G401 (cell line): ENCODE measurements around the gene FOLH1. TPM values are rescaled to one million over a fixed set of nuclear protein-coding genes. Genes with fewer than 3 reads are reported as not detected.
"Not testable (repeated sequence)": the region's sequence is repeated elsewhere in the genome, so short reads cannot be mapped to it uniquely, and the experiment has no call there.

ENCODE experiments used
- DNase-seq: peaks from one replicate; pipeline ENCODE4 v3.0.0-alpha.2; 2015; ENCODE audit warnings: low spot score
- in situ Hi-C: cut with HindIII; loops from 2 replicates; pipeline ENCODE4 v1.10.0; 2016; ENCODE audit warnings: low sequenced_read_pairs, mixed read lengths
- total RNA-seq: library from RNA; depleted of rRNA; stranded (reverse); fragments of >200 nt; shearing (Covaris generic); gene quantifications from 2 replicates; pipeline ENCODE4 v1.2.3, GENCODE V29; 2014; rRNA removed

The FOLH1 gene
- not detected in 2 replicates for total RNA-seq

DNA sequence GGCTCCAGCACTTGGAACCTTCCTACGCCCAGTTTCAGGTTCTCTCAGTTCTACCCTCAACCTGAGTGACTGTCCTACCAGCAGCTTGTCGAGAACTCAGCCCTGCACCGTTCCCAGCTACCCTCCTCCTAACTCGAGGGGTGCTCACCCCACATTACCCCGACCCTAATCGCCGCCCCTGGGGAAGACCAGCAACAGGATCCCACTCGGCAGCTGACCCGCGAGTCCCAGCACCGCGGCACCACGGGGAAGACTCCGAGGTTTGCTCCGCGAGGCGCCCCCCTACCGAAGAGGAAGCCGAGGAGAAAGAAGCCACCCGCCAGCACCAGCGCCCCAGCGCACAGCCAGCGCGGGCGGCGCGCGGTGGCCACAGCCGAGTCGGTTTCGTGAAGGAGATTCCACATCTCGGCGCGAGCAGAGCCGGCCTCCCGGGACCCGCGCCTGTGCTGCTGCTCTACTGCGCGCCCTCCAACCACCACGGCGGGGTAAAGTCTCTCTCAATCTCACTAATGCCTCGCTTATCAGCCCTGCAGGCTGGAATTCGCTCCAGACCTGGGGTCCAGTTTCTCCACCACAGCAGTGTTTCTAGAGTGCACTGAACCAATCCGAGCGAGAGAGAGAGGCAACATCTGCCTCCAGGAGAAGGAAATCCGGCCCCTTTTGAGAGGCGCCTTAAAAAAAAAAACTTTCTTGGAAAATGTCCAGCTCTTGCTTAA, at the start of gene FOLH1:
Gene FOLH1, minus strand, starts transcription at position 597 of the 716 bp plus-strand sequence. Its CDS starts 193 bp downstream, at position 404.
- DNase-seq, result no peak
- in situ Hi-C loops, result no loop called here

- in situ Hi-C loops, result not testable (repeated sequence)
Measured at GRCh38 chr11:49255148-49255547, 46.7 kb upstream of the FOLH1 start.

GRCh38 chr11:49251212-49251611, 42.8 kb upstream of the FOLH1 start:
- DNase-seq, in situ Hi-C loops: not testable (repeated sequence)

More at GRCh38 chr11:49255148-49255547, 46.7 kb upstream of the FOLH1 start:
- not testable (repeated sequence) for DNase-seq

GRCh38 chr11:49250398-49251115, 42.2 kb upstream of the FOLH1 start:
- in situ Hi-C loops, DNase-seq: not testable (repeated sequence)

- in situ Hi-C loops, result not testable (repeated sequence)
Measured at GRCh38 chr11:49249363-49249762, 41.0 kb upstream of the FOLH1 start.

DNA sequence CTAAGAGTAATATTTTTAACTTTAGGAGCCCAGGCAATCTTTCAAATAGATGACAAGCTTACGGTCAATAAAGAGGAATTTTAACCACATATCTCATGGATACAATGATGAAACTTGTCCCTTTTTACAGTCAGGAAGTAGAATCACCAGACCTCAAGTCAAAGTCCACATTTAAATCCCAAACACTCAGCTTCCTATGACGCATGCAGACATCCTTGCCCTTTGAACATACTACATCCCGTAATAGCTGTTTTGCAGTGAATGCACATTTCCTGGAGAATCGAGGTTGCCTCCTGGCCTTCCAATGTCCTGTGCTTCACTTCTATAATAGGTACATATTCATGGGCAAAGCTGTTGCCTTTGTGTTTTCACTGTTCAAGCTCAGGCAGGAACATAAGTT, 25.3 kb upstream of the FOLH1 start:
- DNase-seq, in situ Hi-C loops: not testable (repeated sequence)

More at GRCh38 chr11:49249363-49249762, 41.0 kb upstream of the FOLH1 start:
- DNase-seq, result not testable (repeated sequence)

DNA sequence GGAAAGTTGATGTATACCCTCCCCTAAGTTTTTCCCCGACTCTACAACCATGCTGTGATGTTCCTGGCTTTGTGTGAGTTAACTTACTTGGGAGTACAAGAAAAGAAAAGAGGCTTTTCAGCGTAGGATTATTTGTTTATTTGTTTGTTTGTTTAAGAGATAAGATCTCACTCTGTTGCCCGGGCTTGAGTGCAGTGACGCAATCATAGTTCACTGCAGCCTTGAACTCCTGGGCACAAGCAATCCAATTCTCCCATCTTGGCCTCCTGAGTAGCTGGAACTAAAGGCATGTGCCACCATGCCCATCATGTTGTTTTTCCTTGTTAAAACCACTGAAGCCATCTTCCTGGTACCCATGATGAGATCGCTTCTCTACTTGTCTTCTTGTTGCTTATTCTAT, 24.6 kb upstream of the FOLH1 start:
- in situ Hi-C loops, DNase-seq: not testable (repeated sequence)

DNA sequence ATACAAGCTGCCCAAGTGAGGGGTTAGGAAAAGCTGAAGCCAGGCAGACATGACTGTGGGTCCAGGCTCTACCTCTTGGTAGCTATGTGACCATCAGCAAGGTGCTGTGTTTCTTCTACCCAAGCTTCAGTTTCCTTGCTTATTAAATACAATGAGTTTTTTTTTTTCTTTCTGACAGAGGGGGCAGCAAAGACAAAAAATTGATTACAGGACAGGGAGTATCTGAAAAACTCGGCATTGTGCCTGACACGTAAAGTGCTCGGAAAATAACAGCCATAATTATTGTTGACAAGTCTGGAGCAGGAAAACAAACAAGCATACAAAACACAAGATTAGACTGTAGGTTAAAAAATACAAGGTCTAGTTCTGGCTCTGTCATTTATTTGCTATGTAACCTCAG, 23.3 kb upstream of the FOLH1 start:
- in situ Hi-C loops, DNase-seq: not testable (repeated sequence)

DNA sequence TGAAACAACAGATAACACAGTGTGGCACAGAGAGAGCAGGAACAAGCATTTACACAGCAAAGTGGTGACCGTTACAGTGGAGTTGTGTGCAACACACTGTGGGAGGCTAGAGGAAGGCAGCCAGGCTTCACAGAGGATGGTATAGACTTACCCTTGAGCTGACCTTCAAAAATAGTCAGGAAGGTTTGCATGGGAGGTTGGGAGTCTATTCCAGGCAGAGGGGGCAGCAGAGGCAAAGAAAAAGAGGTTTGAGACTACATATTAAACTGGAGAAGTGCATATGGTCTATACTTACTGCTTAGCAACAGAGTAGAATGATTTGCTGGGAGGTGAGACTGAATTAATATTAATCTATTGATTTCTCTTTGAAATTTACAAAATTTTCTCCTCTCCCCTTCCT, 22.1 kb upstream of the FOLH1 start:
- in situ Hi-C loops, DNase-seq: not testable (repeated sequence)

DNA sequence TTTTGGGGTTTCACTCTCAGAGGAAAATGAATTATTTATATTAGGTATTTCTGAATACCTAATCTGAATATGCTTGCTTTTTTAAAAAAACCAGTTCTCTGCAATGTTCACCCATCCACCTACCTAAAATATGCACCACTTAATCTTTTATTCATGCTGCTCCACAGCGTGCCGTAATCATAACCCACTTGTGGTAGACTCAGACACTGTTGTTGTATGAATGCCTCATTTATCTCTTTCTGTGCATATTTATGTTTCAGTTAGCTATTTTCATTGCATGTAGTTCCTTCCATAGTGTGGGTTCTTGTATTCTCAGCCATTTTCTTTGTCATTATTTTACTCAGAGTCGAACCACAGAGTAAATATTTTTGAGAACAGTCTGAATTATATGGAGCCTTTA, 21.6 kb upstream of the FOLH1 start:
- in situ Hi-C loops, result not testable (repeated sequence)

GRCh38 chr11:49229136-49229535, 20.7 kb upstream of the FOLH1 start:
- in situ Hi-C loops, DNase-seq: not testable (repeated sequence)

More for the DNA sequence above, 21.6 kb upstream of the FOLH1 start:
- not testable (repeated sequence) for DNase-seq

DNA sequence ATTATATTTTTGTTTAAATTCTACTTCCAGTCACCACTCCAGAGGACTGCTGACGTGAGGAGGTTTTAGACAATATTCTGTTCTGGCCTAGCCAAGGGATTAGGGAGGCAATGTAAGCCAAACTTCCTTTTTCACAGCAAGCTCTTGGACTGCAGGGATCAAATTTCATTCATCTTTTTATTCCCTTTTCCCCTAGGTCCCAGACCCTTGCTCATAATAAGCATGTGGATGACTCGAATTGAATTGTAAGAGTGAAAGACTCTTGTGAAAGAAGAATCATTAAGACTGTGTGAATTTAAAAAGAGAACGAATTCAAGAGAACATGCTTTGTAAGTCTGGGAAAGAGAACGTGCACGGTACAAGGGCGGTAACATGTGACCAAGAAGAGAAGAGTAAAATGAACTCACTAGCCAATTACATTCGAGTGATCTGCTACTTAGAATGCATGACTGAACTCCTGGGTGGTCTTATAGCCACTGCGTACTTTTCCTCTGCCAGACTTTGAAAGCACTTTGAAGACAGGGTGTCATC, 16.9 kb upstream of the FOLH1 start:
- in situ Hi-C loops, DNase-seq: not testable (repeated sequence)

DNA sequence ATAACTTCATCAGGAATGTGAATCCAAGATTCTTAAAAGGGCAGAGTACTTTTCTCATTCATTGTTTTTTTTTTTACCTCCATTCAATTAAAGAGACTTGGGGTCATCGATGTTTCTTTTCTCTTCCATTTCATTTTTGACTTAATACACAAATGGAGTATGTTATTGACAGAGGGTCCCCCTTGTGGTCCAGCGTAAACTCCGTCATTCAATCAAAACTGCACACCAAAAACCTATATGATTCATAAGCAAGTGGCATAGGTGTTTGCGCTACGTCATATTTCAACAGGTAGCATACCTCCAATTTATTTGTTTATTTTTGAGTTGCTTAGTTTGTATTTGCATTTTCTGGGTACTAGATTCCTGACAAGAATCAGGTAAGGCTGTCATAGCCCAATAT, 12.7 kb upstream of the FOLH1 start:
- no peak for DNase-seq
- in situ Hi-C loops, result no loop called here

DNA sequence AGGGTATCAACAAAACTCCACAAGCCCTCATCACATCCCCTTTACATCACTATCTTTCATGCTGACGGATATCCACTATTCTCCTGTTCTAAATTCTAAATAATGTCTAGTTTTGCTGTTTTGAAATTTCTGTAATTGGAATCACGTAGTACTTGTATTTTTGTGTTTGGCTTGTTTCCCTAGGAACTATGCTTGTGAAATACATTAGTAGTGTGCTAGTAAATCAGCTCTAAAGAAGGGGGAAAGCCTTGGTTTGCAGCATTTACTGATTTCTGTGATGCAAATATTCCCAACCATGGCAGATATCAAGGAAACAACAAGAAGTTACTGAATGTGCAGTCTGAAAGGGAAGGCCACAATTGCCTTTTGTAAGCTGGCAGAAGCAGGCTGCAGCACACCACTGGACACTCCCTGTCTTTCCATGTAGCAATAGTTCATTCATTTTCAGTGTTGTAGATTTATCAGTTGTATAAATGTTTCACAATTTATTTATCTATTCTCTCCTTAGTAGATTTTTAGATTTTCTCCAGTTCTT, 4.7 kb upstream of the FOLH1 start:
- in situ Hi-C loops, result no loop called here
- no peak for DNase-seq

DNA sequence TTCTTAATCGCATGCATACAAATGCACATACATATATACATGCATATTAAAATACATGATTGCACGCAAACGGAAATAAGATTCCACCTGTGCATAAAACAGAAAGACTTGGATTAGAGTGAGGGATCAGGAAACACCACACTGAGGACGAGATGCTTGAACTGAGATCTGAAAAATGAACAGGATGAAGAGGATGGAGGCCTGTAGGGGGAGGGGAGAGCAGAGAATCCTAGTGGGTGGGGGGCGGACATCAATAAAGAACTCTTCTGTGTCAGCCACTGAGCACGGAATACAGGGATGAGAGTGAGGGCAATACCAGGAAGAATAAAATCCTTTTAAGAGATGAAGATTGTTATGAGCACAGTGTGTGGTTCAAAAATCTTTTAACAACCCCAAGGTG, 1.4 kb downstream of the FOLH1 start:
- in situ Hi-C loops, DNase-seq: not testable (repeated sequence)

DNA sequence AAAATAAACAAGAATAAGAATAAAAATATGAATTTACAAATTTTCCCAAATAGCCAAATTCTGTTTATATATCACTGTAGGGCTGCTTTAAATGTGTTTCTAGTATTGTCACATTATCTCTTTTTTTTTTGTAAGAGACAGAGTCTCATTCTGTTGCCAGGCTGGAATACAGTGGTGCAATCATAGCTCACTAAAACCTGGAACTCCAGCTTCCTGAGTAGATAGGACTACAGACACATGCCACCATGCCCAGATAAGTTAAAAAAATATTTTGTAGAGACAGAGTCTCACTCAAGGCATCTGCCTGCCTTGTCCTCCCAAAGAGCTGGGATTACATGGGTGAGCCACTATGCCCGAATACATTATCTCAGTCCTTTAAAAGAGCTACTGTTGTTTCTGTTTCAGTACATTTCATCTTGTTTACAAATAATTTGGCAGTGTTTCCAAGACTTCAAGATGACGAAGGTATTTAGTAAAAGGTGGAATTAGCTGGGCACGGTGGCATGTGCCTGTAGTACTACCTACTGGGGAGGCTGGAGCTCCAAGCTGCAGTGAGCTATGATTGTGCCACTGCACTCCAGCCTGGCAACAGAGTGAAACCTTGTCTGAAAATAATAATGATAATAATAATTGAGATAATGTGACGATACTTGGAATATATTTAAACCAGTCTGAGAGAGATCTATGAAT, 6.0 kb downstream of the FOLH1 start:
- no peak for DNase-seq
- in situ Hi-C loops, result no loop called here

DNA sequence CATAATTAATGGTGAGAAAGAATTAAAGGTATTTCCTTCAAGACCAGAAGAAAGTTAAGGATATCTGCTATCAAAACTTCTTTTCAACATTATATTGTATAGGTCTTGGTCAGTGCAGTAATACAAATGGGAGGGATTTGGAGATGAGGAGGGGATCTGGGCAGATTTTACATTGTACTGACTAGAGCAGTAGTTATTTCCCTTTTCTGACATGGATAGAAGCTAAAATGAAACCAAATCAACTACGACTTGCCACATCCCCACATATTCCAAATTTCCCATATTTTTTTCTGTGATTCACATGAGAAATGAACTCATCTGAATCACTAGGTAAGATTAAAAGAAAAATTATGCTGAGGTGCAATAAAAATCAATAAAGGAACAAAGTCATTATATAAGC, 11.6 kb downstream of the FOLH1 start:
- in situ Hi-C loops, result not testable (repeated sequence)

GRCh38 chr11:49196002-49196401, 12.4 kb downstream of the FOLH1 start:
- in situ Hi-C loops, DNase-seq: not testable (repeated sequence)

More for the DNA sequence above, 11.6 kb downstream of the FOLH1 start:
- not testable (repeated sequence) for DNase-seq

DNA sequence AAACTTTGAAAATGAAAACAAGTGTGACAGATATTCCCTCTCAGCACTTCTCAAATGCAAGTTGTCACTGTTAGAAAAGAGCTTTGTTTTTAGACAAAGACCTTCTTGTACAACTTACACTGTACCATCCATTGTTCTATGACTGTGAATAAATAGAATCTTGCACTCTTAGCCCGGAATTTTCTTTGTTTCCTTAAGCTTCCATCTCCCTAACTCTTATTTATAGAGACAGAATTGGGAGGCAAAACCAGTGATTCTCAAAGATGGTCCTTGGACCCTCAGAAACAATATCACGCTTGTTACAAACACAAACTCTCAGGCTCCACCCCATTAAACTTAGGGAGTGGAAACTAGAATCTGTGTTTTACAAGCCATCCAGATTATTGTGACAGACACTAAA, 18.1 kb downstream of the FOLH1 start:
- DNase-seq, in situ Hi-C loops: not testable (repeated sequence)
